ENCODE results near the gene VIPR2. TPM values are rescaled to one million over a fixed set of nuclear protein-coding genes. Genes with fewer than 3 reads are reported as not detected.

VIPR2 gene
- total RNA-seq, 1 donor from 2014 or later = 0.92 TPM

DNA sequence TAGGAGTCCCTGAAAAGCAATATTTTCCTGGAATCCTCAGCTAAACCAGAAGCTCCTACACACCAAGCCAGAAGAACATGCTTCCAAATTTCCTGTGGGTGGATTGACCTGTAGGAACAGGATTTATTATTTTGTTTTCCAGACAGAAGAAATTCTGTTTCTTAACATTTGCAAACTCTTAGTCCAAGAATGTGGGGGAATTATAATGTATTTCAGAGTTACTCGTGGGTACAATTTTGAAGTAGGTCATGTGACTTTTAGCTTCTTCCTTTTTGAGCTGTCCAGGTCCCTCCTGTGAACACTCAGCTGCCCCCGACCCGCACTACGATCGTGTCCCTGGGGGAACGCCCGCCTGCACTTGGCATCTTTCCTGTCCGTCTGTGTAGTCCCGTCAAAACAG is 27.7 kb upstream of the VIPR2 start:
- no peak for DNase-seq (ENCODE audit: low spot score)
- H4K20me1 ChIP-seq (ENCODE audit: low read depth) = no peaks in the 10 kb centered on the region
- no peaks in the 10 kb centered on the region for H3K79me2 ChIP-seq (ENCODE audit: low read depth)
- no peak overlapping the region for H2AFZ ChIP-seq (replicated peaks)
- Mint-ChIP-seq H3K27me3 (ENCODE audit: insufficient read depth, low read depth) (no peaks in the 10 kb centered on the region), H3K27ac (peak overlapping the region; percentile 48), H3K4me1 (peaks cover 3% of the 10 kb centered on the region), H3K4me3 (no peak overlapping the region), H3K9me3 (peaks cover 16% of the 10 kb centered on the region), H3K36me3 (no peaks in the 10 kb centered on the region)
- H3F3A ChIP-seq (ENCODE audit: low read depth) = no peaks in the 10 kb centered on the region
- H3K9me3 ChIP-seq (ENCODE audit: low read depth) = no peaks in the 10 kb centered on the region
- H3K4me1 ChIP-seq = no peaks in the 10 kb centered on the region
- no peaks in the 10 kb centered on the region for H3K36me3 ChIP-seq
- H3K9ac ChIP-seq = no peak overlapping the region
- H3K4me2 ChIP-seq = no peak overlapping the region
- no peak for TF ChIP-seq EZH2 (IDR thresholded peaks at IDR 0.05)
- TF ChIP-seq, protein P1, sequence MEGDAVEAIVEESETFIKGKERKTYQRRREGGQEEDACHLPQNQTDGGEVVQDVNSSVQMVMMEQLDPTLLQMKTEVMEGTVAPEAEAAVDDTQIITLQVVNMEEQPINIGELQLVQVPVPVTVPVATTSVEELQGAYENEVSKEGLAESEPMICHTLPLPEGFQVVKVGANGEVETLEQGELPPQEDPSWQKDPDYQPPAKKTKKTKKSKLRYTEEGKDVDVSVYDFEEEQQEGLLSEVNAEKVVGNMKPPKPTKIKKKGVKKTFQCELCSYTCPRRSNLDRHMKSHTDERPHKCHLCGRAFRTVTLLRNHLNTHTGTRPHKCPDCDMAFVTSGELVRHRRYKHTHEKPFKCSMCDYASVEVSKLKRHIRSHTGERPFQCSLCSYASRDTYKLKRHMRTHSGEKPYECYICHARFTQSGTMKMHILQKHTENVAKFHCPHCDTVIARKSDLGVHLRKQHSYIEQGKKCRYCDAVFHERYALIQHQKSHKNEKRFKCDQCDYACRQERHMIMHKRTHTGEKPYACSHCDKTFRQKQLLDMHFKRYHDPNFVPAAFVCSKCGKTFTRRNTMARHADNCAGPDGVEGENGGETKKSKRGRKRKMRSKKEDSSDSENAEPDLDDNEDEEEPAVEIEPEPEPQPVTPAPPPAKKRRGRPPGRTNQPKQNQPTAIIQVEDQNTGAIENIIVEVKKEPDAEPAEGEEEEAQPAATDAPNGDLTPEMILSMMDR (IDR thresholded peaks at IDR 0.05) = no peak
- no peak for TF ChIP-seq EZH2phosphoT487 (IDR thresholded peaks at IDR 0.05)
- H3K4me3 ChIP-seq = no peak overlapping the region
- no peaks in the 10 kb centered on the region for H3K27me3 ChIP-seq
- no peak overlapping the region for H3K27ac ChIP-seq

DNA sequence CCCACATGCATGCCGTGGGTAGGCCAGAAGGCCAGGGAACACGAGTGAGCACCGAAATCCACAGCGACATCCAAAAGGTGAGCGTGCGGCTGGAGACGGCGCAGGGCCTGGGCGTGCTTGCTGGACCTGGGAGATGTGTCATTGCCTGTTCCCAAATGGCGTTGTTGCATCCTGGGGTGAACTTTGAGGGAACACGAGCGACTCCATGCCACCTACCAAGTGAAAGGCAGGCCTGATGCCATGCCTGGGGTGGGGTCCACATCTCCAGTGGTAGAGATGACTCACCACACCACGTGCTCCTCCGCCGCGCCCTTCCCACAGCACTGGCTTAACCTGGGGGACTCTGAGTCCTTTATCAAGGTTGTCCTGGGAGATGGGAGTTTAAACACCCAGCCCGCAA is 24.7 kb upstream of the VIPR2 start:
- no peaks in the 10 kb centered on the region for H3K79me2 ChIP-seq (ENCODE audit: low read depth)
- H3K9me3 Mint-ChIP-seq = peaks cover 9% of the 10 kb centered on the region
- H4K20me1 ChIP-seq (ENCODE audit: low read depth) = no peaks in the 10 kb centered on the region
- no peaks in the 10 kb centered on the region for H3K9me3 ChIP-seq (ENCODE audit: low read depth)
- no peak overlapping the region for H3K4me3 ChIP-seq
- no peaks in the 10 kb centered on the region for H3K27me3 ChIP-seq
- no peak overlapping the region for H3K27ac ChIP-seq
- no peak overlapping the region for H3K4me3 Mint-ChIP-seq
- H3K4me1 Mint-ChIP-seq = peaks cover 3% of the 10 kb centered on the region
- H3K36me3 ChIP-seq = no peaks in the 10 kb centered on the region
- no peak for DNase-seq (ENCODE audit: low spot score)
- no peaks in the 10 kb centered on the region for H3K27me3 Mint-ChIP-seq (ENCODE audit: insufficient read depth, low read depth)
- H3K4me2 ChIP-seq = no peak overlapping the region
- H3K27ac Mint-ChIP-seq = no peak overlapping the region
- H3K36me3 Mint-ChIP-seq = no peaks in the 10 kb centered on the region
- H3K4me1 ChIP-seq = no peaks in the 10 kb centered on the region
- TF ChIP-seq, protein P1 (IDR thresholded peaks at IDR 0.05) = no peak
- TF ChIP-seq EZH2 (IDR thresholded peaks at IDR 0.05) = no peak
- no peak overlapping the region for H2AFZ ChIP-seq (replicated peaks)
- no peak overlapping the region for H3K9ac ChIP-seq
- H3F3A ChIP-seq (ENCODE audit: low read depth) = no peaks in the 10 kb centered on the region

DNA sequence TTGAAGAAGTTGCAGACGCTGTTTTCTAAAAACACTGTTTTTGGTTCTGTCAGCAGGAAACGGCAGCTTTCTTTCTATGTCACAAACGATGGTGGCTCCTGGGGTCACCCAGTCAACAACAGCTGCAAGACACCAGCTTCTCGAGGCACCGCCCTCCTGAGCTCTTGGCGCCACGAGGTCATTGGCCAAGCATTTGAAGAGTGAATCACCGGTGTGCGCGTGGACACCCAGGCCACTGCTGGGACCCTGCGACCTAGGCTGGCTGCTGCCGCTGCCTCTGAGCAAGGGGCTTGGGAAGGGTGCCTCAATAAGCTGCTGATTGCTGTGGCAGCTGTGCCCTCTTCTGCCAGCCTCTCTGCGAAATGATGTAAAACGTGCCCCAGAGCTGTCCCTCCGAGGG is 22.5 kb upstream of the VIPR2 start:
- H3K9me3 Mint-ChIP-seq = peaks cover 3% of the 10 kb centered on the region
- Histone ChIP-seq H3K27me3 (no peaks in the 10 kb centered on the region), H3K9me3 (ENCODE audit: low read depth) (no peaks in the 10 kb centered on the region), H3F3A (ENCODE audit: low read depth) (no peaks in the 10 kb centered on the region), H4K20me1 (ENCODE audit: low read depth) (no peaks in the 10 kb centered on the region), H3K4me3 (no peak overlapping the region), H3K4me2 (no peak overlapping the region), H3K9ac (no peak overlapping the region), H2AFZ (replicated peaks) (peak overlapping the region; percentile 31), H3K36me3 (no peaks in the 10 kb centered on the region), H3K4me1 (no peaks in the 10 kb centered on the region), H3K27ac (no peak overlapping the region), H3K79me2 (ENCODE audit: low read depth) (no peaks in the 10 kb centered on the region)
- H3K27ac Mint-ChIP-seq = no peak overlapping the region
- peaks cover 3% of the 10 kb centered on the region for H3K4me1 Mint-ChIP-seq
- DNase-seq (ENCODE audit: low spot score) = no peak
- TF ChIP-seq EZH2 (IDR thresholded peaks at IDR 0.05) (no peak), EZH2phosphoT487 (IDR thresholded peaks at IDR 0.05) (no peak)
- TF ChIP-seq, protein P1 (IDR thresholded peaks at IDR 0.05) = no peak
- peaks cover 2% of the 10 kb centered on the region for H3K27me3 Mint-ChIP-seq (ENCODE audit: insufficient read depth, low read depth)
- H3K36me3 Mint-ChIP-seq = no peaks in the 10 kb centered on the region
- H3K4me3 Mint-ChIP-seq = no peak overlapping the region
